PFSK-1 (cell line): Measurements from ENCODE around the gene ZNF804B.

ENCODE experiments used
- FOXP2 ChIP-seq: optimal IDR thresholded peaks from 2 replicates; pipeline ENCODE3; 2011; ENCODE audit warnings: borderline replicate concordance, control low read depth, inconsistent platforms; ENCODE audit not compliant: insufficient read depth; ENCODE audit errors: extremely low read length, extremely low read depth
- POLR2AphosphoS5 ChIP-seq: IDR thresholded peaks from 2 replicates; pipeline ENCODE4 v1.6.1; 2012; ENCODE audit warnings: low read depth, mild to moderate bottlenecking, control low read depth, low read length, moderate library complexity
- REST ChIP-seq, 2 experiments: IDR thresholded peaks; 2 replicates each; pipeline versions ENCODE4 v1.6.1 to v1.8.0; 2011 to 2012; ENCODE audit warnings: low read depth in 2 of 2, low read length in 2 of 2, control low read depth in 1 of 2, inconsistent platforms in 1 of 2, mild to moderate bottlenecking in 1 of 2, moderate library complexity in 1 of 2; ENCODE audit not compliant: insufficient read depth in 1 of 2
- SIN3A ChIP-seq: IDR thresholded peaks from 2 replicates; pipeline ENCODE4 v1.6.1; 2012; ENCODE audit warnings: mild to moderate bottlenecking, low read length, moderate library complexity, borderline replicate concordance; ENCODE audit not compliant: insufficient read depth
- TAF1 ChIP-seq: IDR thresholded peaks from 2 replicates; pipeline ENCODE4 v1.6.1; 2012; ENCODE audit warnings: low read length, control low read depth, borderline replicate concordance; ENCODE audit not compliant: insufficient read depth

Gene ZNF804B

GRCh38 chr7:88771417-88771816, 11.9 kb downstream of the ZNF804B start:
- TF ChIP-seq TAF1 (no peak), SIN3A (no peak), FOXP2 (no peak), REST (IDR thresholded peaks at IDR 0.05; ENCODE audit: insufficient read depth in 1 of 2, low read depth in 2 of 2, low read length in 2 of 2) (no peak), POLR2AphosphoS5 (no peak)

- TF ChIP-seq POLR2AphosphoS5 (no peak), REST (IDR thresholded peaks at IDR 0.05; ENCODE audit: insufficient read depth in 1 of 2, low read depth in 2 of 2, low read length in 2 of 2) (no peak), TAF1 (no peak), FOXP2 (no peak)
Observed at GRCh38 chr7:88772776-88773175, 13.3 kb downstream of the ZNF804B start.

- TF ChIP-seq TAF1 (no peak), REST (IDR thresholded peaks at IDR 0.05; ENCODE audit: insufficient read depth in 1 of 2, low read depth in 2 of 2, low read length in 2 of 2) (no peak), FOXP2 (no peak), SIN3A (no peak), POLR2AphosphoS5 (no peak)
Observed at GRCh38 chr7:88775838-88776237, 16.3 kb downstream of the ZNF804B start.

GRCh38 chr7:88787777-88788176, 28.3 kb downstream of the ZNF804B start:
- TF ChIP-seq POLR2AphosphoS5 (no peak), REST (IDR thresholded peaks at IDR 0.05; ENCODE audit: insufficient read depth in 1 of 2, low read depth in 2 of 2, low read length in 2 of 2) (no peak), TAF1 (no peak), FOXP2 (no peak), SIN3A (no peak)

GRCh38 chr7:88789480-88790064, 30.1 kb downstream of the ZNF804B start:
- TF ChIP-seq TAF1 (no peak), FOXP2 (no peak), REST (IDR thresholded peaks at IDR 0.05; ENCODE audit: insufficient read depth in 1 of 2, low read depth in 2 of 2, low read length in 2 of 2) (no peak), POLR2AphosphoS5 (no peak), SIN3A (no peak)
